MCF 10A (cell line): Measurements from ENCODE around the gene TVP23C. TPM values are rescaled to one million over a fixed set of nuclear protein-coding genes. Genes with fewer than 3 reads are reported as not detected.

Experiments used
- BruUV-seq: library from RNA; stranded (reverse); fragments of 400-500 nt; replicated peaks from 2 replicates; lab custom pipeline; 2021; lab: Mats Ljungman, UMichigan
- CTCF ChIA-PET: fragments of 300-600 bp; sonication (Branson Sonifier 250); formaldehyde crosslinking; extraction: SDS; loops from one replicate; lab custom pipeline; 2021; ENCODE audit warnings: antibody characterized with exemption, inconsistent platforms; lab: Yijun Ruan, JAX
- POLR2A ChIA-PET: fragments of 300-600, 350-650 bp; sonication (Branson Sonifier 250); formaldehyde crosslinking; extraction: SDS; loops from one replicate; lab custom pipeline; 2020; ENCODE audit warnings: antibody characterized with exemption, inconsistent platforms; lab: Yijun Ruan, JAX
- DNase-seq: peaks from one replicate; pipeline ENCODE4 v3.0.0-alpha.2; 2018; ENCODE audit not compliant: unreplicated experiment
- H3K27ac Mint-ChIP-seq: one replicate; pipeline ENCODE4 v1.8.0; 2022; ENCODE audit warnings: mild to moderate bottlenecking, low read depth, mixed read lengths; ENCODE audit not compliant: unreplicated experiment
- H3K27me3 Mint-ChIP-seq: one replicate; pipeline ENCODE4 v1.8.0; 2022; ENCODE audit warnings: mixed read lengths; ENCODE audit not compliant: insufficient read depth, unreplicated experiment
- H3K36me3 Mint-ChIP-seq: one replicate; pipeline ENCODE4 v1.8.0; 2022; ENCODE audit warnings: mild to moderate bottlenecking, moderate library complexity, mixed read lengths; ENCODE audit not compliant: insufficient read depth, unreplicated experiment
- H3K4me1 Mint-ChIP-seq: one replicate; pipeline ENCODE4 v1.8.0; 2022; ENCODE audit warnings: mixed read lengths; ENCODE audit not compliant: insufficient read depth, unreplicated experiment
- H3K4me3 Mint-ChIP-seq: one replicate; pipeline ENCODE4 v1.8.0; 2022; ENCODE audit warnings: mild to moderate bottlenecking, moderate library complexity, mixed read lengths; ENCODE audit not compliant: unreplicated experiment
- H3K9me3 Mint-ChIP-seq: one replicate; pipeline ENCODE4 v1.8.0; 2022; ENCODE audit warnings: mixed read lengths; ENCODE audit not compliant: unreplicated experiment
- CTCF ChIP-seq: fragments of 200-600 bp; IDR thresholded peaks from one replicate; pipeline ENCODE4 v1.8.0; 2022; ENCODE audit warnings: antibody characterized with exemption, mild to moderate bottlenecking; ENCODE audit not compliant: unreplicated experiment
- intact Hi-C: fragments of 100-400 bp; cut with micrococcal nuclease; formaldehyde crosslinking; loops from 2 replicates; pipeline ENCODE4 v1.14.1; 2022
- total RNA-seq: library from RNA; stranded (reverse); gene quantifications from 2 replicates; pipeline ENCODE4 v1.2.3, GENCODE V29; 2022

The TVP23C gene
- total RNA-seq, 1 experiment from 2014 or later: 26.7 TPM

- TF ChIP-seq CTCF: no peak
- Mint-ChIP-seq H3K9me3 (no peaks in the 10 kb centered on the region), H3K36me3 (peaks cover 11% of the 10 kb centered on the region), H3K27ac (no peak overlapping the region), H3K4me1 (peaks cover 15% of the 10 kb centered on the region), H3K4me3 (no peak overlapping the region), H3K27me3 (no peaks in the 10 kb centered on the region)
- BruUV-seq: no TSS peak
- ChIA-PET POLR2A (interaction anchor here (0.7 kb wide), 1 partner anchor 114 kb away, joined by 3 read pairs; no protein-coding TSS in a partner anchor), CTCF (interaction anchor here (0.6 kb wide), 1 partner anchor 74 kb away, joined by 3 read pairs; no protein-coding TSS in a partner anchor)
- DNase-seq: no peak
- intact Hi-C loops: no loop called here
These were observed 98.1 kb downstream of the TVP23C start for GRCh38 chr17:15465045-15465701.

GRCh38 chr17:15464231-15464985 lies 98.9 kb downstream of the TVP23C start:
- CTCF ChIA-PET: interaction anchor here (0.9 kb wide), 1 partner anchor 206 kb away, joined by 3 read pairs; no protein-coding TSS in a partner anchor
- Mint-ChIP-seq H3K9me3 (no peaks in the 10 kb centered on the region), H3K27ac (no peak overlapping the region), H3K4me1 (peaks cover 15% of the 10 kb centered on the region), H3K36me3 (peaks cover 11% of the 10 kb centered on the region), H3K27me3 (no peaks in the 10 kb centered on the region), H3K4me3 (no peak overlapping the region)
- no peak for TF ChIP-seq CTCF
- intact Hi-C loops: no loop called here
- no TSS peak for BruUV-seq
- POLR2A ChIA-PET: interaction anchor here (0.7 kb wide), 1 partner anchor 113 kb away, joined by 3 read pairs; no protein-coding TSS in a partner anchor
- no peak for DNase-seq

- ChIA-PET POLR2A (interaction anchor here (0.6 to 0.8 kb wide), 3 partner anchors 12 to 87 kb away, joined by 3 read pairs; no protein-coding TSS in a partner anchor), CTCF (no interaction called here)
- Mint-ChIP-seq H3K27ac (peak overlapping the region; percentile 20), H3K36me3 (peaks cover 11% of the 10 kb centered on the region), H3K27me3 (no peaks in the 10 kb centered on the region), H3K4me1 (peaks cover 15% of the 10 kb centered on the region), H3K9me3 (no peaks in the 10 kb centered on the region), H3K4me3 (no peak overlapping the region)
- no peak for TF ChIP-seq CTCF
- BruUV-seq: no TSS peak
- intact Hi-C loops: no loop called here
- peak; percentile 68 for DNase-seq
These were observed 100.1 kb downstream of the TVP23C start for GRCh38 chr17:15462976-15463772.
